IPS-20b (cell line): ENCODE measurements around the gene AIG1.
"Not testable (repeated sequence)": the region's sequence is repeated elsewhere in the genome, so short reads cannot be mapped to it uniquely, and the experiment has no call there.

Experiments used
- H3K27ac ChIP-seq: one replicate; pipeline ENCODE4 v1.5.1; 2013; ENCODE audit warnings: low read length
- H3K27me3 ChIP-seq: 2 replicates; pipeline ENCODE4 v1.6.1; 2013; ENCODE audit warnings: mild to moderate bottlenecking, low read length, inconsistent platforms; ENCODE audit not compliant: insufficient read depth
- H3K36me3 ChIP-seq: 2 replicates; pipeline ENCODE4 v1.6.1; 2013; ENCODE audit warnings: low read depth, mild to moderate bottlenecking, inconsistent platforms, low read length, moderate library complexity; ENCODE audit not compliant: insufficient read depth
- H3K4me1 ChIP-seq: 2 replicates; pipeline ENCODE4 v1.6.1; 2013; ENCODE audit warnings: mild to moderate bottlenecking, control low read depth, inconsistent platforms, low read length, moderate library complexity; ENCODE audit not compliant: insufficient read depth
- H3K4me3 ChIP-seq: 2 replicates; pipeline ENCODE4 v1.5.1; 2013; ENCODE audit warnings: mild to moderate bottlenecking, low read length, inconsistent platforms
- H3K9ac ChIP-seq: 2 replicates; pipeline ENCODE4 v1.6.1; 2013; ENCODE audit warnings: low read depth, mild to moderate bottlenecking, inconsistent platforms, low read length, moderate library complexity
- H3K9me3 ChIP-seq: 2 replicates; pipeline ENCODE4 v1.6.1; 2013; ENCODE audit warnings: mild to moderate bottlenecking, low read depth, low read length, inconsistent platforms; ENCODE audit not compliant: insufficient read depth

The AIG1 gene

GRCh38 chr6:143158113-143158581, 97.5 kb downstream of the AIG1 start:
- no peak overlapping the region for H3K4me3 ChIP-seq
- H3K27me3 ChIP-seq: no peaks in the 10 kb centered on the region
- H3K9me3 ChIP-seq: no peaks in the 10 kb centered on the region
- no peak overlapping the region for H3K9ac ChIP-seq
- H3K36me3 ChIP-seq: no peaks in the 10 kb centered on the region
- H3K27ac ChIP-seq: no peak overlapping the region
- no peaks in the 10 kb centered on the region for H3K4me1 ChIP-seq

DNA sequence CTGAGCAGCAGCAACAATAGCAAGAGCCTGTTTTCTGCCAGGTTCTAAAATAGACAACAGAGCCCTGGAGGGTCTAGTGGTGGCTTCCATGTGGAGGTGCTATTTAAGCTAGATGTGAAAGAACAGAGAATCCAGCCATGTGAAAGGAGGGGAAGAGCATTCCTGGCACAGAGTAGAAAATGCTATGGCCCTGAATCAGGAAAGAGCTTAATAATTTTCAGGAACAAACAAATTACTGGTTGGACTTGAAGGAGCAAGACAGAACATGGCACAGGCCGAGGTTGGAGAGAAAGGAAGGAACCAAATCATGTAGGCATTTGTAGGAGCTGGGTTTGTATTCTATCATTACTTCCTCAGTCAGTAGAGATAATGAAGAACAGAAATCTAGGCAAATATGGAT, 98.3 kb downstream of the AIG1 start:
- Histone ChIP-seq H3K4me1 (no peaks in the 10 kb centered on the region), H3K27ac (no peak overlapping the region), H3K4me3 (no peak overlapping the region), H3K27me3 (no peaks in the 10 kb centered on the region), H3K36me3 (no peaks in the 10 kb centered on the region), H3K9ac (no peak overlapping the region), H3K9me3 (no peaks in the 10 kb centered on the region)

DNA sequence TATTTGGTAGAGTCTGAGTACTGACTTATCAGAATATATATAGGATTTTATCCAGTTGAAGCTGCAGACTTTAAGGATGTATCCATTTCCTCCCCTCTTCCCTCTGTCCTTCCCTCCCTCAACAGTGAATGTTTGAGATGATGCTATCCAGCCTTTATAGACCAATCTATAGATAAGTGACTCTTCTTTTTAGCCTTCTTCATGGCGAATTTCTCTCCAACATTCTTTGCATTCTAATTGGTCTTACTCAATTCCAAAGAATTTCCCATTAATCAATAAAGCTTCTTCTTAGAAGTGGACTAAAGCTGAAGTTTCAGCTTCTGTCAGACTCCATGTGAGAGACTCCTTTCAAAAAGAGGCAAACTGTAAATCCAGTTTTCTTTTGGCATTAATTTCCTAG, 99.3 kb downstream of the AIG1 start:
- H3K4me3 ChIP-seq: no peak overlapping the region
- H3K36me3 ChIP-seq: no peaks in the 10 kb centered on the region
- no peak overlapping the region for H3K27ac ChIP-seq
- H3K27me3 ChIP-seq: no peaks in the 10 kb centered on the region
- H3K9ac ChIP-seq: no peak overlapping the region
- H3K4me1 ChIP-seq: no peaks in the 10 kb centered on the region
- H3K9me3 ChIP-seq: no peaks in the 10 kb centered on the region

DNA sequence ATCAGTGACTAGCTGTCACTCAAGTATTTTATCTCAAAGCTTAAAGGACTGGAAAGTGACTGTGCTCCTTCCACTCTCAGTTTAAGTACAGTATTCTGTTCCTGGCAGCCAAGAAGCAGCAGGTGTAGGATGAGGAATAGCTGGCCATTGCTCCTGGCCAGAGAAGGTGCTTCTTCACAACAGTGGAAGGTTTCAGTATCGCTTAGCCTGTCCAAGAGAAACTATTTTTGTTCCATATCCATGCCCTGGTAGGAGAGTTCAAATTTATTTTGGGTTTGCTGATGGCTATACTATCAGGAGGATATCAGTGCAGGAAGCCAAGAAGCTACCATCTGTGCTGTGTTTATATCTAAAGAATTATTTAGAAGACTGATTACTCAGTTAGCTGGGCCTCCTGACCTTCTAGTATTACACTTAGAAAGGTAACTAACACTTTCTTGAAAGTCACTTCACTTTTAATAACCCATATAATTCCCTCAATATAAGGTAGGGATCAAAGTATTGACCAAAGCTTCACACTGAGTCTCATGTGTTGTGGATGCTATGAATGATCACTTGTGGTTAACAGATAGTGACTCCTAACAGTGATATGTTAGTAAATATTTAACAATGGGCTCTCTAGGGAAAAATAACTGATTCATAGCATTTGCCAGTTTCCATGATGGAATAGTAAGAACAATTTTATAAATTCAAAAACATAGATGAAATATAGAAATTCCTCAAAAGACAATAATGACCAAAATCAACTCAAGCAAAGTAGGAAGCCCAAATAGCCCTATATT, 99.9 kb downstream of the AIG1 start:
- no peak overlapping the region for H3K4me3 ChIP-seq
- no peaks in the 10 kb centered on the region for H3K9me3 ChIP-seq
- H3K27ac ChIP-seq: no peak overlapping the region
- H3K4me1 ChIP-seq: no peaks in the 10 kb centered on the region
- H3K36me3 ChIP-seq: peaks cover 4% of the 10 kb centered on the region
- no peaks in the 10 kb centered on the region for H3K27me3 ChIP-seq
- H3K9ac ChIP-seq: no peak overlapping the region

DNA sequence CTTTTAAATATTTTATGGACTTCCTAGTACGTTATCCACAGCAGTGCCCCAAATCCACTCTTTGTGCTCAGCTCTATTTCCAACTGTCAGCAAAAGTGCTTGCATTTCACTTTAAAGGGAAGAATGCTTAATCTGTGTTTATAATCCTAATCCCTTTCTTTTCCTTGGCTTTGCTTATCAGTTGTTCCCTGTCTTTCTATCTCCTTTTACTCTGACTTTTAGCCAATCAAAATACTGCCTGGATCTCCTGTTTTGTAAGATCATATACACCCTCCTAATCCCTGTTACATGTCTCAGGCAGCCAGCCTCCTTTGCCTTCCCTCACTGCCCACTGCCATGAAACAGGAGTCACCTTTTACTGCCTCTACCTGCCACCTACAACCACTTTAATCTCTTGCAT, 102.9 kb downstream of the AIG1 start:
- no peak overlapping the region for H3K27ac ChIP-seq
- H3K27me3 ChIP-seq: no peaks in the 10 kb centered on the region
- H3K4me1 ChIP-seq: no peaks in the 10 kb centered on the region
- H3K9me3 ChIP-seq: no peaks in the 10 kb centered on the region
- H3K36me3 ChIP-seq: peaks cover 20% of the 10 kb centered on the region
- no peak overlapping the region for H3K9ac ChIP-seq
- no peak overlapping the region for H3K4me3 ChIP-seq

DNA sequence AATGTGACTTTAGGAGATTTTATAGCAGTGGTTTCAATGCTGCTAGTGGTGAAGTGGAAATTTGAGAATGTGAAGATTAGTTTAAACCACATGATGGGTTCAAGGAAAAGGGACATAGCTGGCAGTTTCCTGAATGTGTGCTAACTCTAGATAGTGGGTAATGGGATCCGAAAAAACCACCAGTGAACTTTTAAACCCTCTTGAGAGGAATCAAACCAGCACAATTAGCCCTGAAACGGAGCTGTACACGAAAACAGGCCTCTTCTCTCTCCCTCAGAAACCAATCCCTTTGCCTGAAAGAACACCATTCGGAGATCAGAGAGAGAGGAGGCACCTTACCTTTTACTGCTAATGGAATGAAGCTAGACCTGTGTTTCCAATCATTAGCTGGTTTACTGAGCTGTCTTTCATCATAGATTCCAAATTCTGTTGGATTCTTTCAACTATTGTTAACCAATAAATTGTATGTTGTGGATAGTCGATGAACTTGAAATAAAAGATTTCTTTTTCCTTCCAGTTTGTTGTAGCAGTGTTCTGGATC, 103.9 kb downstream of the AIG1 start:
- Histone ChIP-seq H3K9ac (no peak overlapping the region), H3K4me1 (no peaks in the 10 kb centered on the region), H3K4me3 (no peak overlapping the region), H3K27me3 (no peaks in the 10 kb centered on the region), H3K27ac (no peak overlapping the region), H3K36me3 (peaks cover 20% of the 10 kb centered on the region), H3K9me3 (no peaks in the 10 kb centered on the region)

- Histone ChIP-seq H3K9ac (no peak overlapping the region), H3K9me3 (no peaks in the 10 kb centered on the region), H3K27ac (no peak overlapping the region), H3K27me3 (no peaks in the 10 kb centered on the region), H3K4me1 (no peaks in the 10 kb centered on the region), H3K36me3 (peaks cover 20% of the 10 kb centered on the region), H3K4me3 (no peak overlapping the region)
These were observed 104.7 kb downstream of the AIG1 start for GRCh38 chr6:143165315-143165855.

DNA sequence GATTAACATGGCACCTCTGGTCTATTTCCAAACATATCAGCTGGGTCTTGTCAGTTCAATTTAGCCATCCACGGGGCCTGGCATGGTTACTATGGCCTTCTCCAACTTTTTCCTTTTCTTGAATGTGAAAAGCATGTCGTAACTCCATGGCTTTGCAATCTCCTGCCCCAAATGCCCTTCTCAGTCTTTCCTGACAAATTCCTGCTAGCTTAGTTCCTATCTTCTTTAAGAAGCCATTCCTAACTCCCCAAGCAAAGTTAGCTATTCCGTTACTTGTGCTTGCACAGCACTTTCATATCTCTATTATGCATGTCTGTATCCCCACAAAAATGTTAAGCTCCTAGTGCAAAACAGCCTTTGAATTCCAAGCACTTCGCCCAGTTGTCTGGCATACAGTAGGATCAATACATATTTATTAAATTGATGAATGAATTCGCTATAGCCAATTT, 105.6 kb downstream of the AIG1 start:
- no peak overlapping the region for H3K27ac ChIP-seq
- no peaks in the 10 kb centered on the region for H3K9me3 ChIP-seq
- no peak overlapping the region for H3K4me3 ChIP-seq
- peaks cover 23% of the 10 kb centered on the region for H3K36me3 ChIP-seq
- no peaks in the 10 kb centered on the region for H3K27me3 ChIP-seq
- H3K4me1 ChIP-seq: no peaks in the 10 kb centered on the region
- H3K9ac ChIP-seq: no peak overlapping the region

DNA sequence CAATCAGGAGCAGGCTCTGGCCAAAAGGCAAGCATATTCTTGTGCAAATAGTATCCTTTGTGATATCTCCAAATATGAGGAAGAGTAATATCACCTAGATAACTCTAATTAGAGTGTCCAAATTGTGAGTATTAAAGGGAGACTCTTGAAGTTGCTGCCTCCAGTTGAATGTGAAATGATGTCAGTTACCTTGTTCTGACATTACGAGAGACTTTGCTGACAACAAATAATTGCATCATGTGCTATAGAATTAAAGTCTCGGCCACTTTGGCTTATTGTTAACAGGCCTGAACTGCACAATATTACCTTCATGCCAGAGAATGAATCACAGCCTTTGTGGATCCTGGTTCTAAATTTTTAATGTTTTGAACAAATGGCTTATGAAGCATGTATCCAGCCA, 106.5 kb downstream of the AIG1 start:
- H3K36me3 ChIP-seq: peaks cover 23% of the 10 kb centered on the region
- no peak overlapping the region for H3K9ac ChIP-seq
- H3K27me3 ChIP-seq: no peaks in the 10 kb centered on the region
- no peaks in the 10 kb centered on the region for H3K4me1 ChIP-seq
- H3K27ac ChIP-seq: no peak overlapping the region
- H3K4me3 ChIP-seq: no peak overlapping the region
- no peaks in the 10 kb centered on the region for H3K9me3 ChIP-seq

GRCh38 chr6:143168396-143168816, 107.7 kb downstream of the AIG1 start:
- not testable (repeated sequence) for H3K9me3 ChIP-seq, H3K4me3 ChIP-seq, H3K27me3 ChIP-seq, H3K27ac ChIP-seq, H3K4me1 ChIP-seq, H3K9ac ChIP-seq
- H3K36me3 ChIP-seq: peaks cover 23% of the 10 kb centered on the region

DNA sequence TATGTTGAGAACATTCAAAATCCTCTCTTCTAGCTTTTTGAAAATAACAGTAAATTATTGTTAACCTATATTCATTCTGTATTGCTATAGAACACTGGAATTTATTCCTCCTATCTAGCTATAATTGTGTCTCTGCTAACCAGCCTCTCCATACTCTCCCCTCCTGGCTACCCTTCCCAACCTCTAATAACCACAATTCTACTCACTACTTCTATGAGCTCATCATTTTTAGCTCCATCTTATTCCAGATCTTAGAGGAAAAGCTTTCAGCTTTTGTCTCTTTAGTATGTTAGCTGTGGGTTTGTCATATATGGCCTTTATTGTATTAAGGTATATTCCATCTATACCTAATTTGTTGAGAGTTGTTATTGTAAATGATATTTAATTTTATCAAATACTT, 108.8 kb downstream of the AIG1 start:
- Histone ChIP-seq H3K27me3 (no peaks in the 10 kb centered on the region), H3K36me3 (peaks cover 23% of the 10 kb centered on the region), H3K9me3 (no peaks in the 10 kb centered on the region), H3K4me1 (no peaks in the 10 kb centered on the region), H3K4me3 (no peak overlapping the region), H3K27ac (no peak overlapping the region), H3K9ac (no peak overlapping the region)

DNA sequence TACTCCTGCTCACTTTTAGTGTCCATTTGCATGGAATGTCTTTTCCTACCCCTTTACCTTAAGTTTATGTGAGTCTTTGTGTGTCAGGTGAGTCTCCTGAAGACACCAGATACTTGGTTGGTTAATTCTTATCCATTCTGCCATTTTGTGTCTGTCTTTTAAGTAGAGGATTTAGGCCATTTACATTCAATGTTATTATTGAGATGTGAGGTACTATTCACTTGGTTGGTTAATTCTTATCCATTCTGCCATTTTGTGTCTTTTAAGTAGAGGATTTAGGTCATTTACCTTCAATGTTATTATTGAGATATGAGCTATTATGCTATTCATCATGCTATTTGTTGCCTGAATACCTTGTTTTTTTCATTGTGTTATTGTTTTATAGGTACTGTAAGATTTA, 113.8 kb downstream of the AIG1 start:
- Histone ChIP-seq H3K9me3 (no peaks in the 10 kb centered on the region; the same call in 1 of the 2 replicates), H3K4me1 (no peaks in the 10 kb centered on the region), H3K27me3 (no peaks in the 10 kb centered on the region), H3K4me3 (no peak overlapping the region), H3K27ac (no peak overlapping the region), H3K9ac (no peak overlapping the region), H3K36me3 (0 out of 2 replicates have a peak, but pooled peaks cover 3% of the 10 kb centered on the region)
